ENCODE results near the gene SPTBN2.

The SPTBN2 gene

DNA sequence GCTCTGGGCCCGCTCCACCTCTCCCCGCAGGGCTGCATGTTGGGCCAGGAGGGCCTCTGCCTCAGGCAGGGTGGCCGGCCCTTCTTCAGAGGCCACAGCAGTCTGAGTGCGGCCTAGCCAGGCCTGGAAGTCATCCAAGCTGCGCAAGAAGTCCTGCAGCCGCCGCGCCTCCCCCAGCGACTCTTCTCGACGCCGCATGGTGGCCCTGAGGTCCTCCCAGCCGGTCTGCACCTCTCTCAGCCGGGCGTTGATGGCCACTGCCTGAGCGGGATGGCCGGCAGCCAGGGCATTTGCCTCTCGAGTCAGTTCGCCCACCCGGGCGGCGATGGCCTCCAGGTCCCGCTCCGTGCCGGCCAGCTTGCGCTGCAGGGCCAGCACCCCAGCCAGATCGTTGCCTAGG, 28.3 kb downstream of the SPTBN2 start:
- Mint-ChIP-seq H3K27ac (no peak overlapping the region), H3K9me3 (no peaks in the 10 kb centered on the region), H3K36me3 (ENCODE audit: low read depth) (no peaks in the 10 kb centered on the region), H3K4me3 (no peak overlapping the region), H3K4me1 (ENCODE audit: low read depth) (no peaks in the 10 kb centered on the region), H3K27me3 (ENCODE audit: low read depth) (no peaks in the 10 kb centered on the region)

DNA sequence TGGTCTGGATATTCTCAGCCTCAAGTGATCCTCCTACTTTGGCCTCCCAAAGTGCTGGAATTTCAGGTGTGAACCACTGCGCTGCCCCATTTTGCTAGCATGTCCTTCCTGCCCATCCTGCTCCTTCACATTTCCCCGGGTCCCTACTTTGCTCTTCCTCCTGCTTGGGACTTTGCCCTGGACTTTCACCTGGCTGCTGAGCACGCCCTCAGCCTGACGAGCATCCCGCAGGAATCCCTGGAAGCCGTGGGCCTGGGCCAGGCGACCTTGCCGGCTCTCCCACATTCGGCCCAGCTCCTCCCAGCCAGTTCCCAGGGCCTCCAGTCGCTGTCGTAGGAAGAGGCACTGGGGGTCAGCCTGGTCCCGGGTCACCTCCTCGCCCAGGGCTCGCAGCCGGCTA, 28.7 kb downstream of the SPTBN2 start:
- Mint-ChIP-seq H3K4me1 (ENCODE audit: low read depth) (no peaks in the 10 kb centered on the region), H3K9me3 (no peaks in the 10 kb centered on the region), H3K4me3 (no peak overlapping the region), H3K36me3 (ENCODE audit: low read depth) (no peaks in the 10 kb centered on the region), H3K27ac (no peak overlapping the region), H3K27me3 (ENCODE audit: low read depth) (no peaks in the 10 kb centered on the region)

GRCh38 chr11:66698491-66698890, 30.5 kb downstream of the SPTBN2 start:
- Mint-ChIP-seq H3K9me3 (no peaks in the 10 kb centered on the region), H3K4me1 (ENCODE audit: low read depth) (peaks cover 2% of the 10 kb centered on the region), H3K36me3 (ENCODE audit: low read depth) (no peaks in the 10 kb centered on the region)

DNA sequence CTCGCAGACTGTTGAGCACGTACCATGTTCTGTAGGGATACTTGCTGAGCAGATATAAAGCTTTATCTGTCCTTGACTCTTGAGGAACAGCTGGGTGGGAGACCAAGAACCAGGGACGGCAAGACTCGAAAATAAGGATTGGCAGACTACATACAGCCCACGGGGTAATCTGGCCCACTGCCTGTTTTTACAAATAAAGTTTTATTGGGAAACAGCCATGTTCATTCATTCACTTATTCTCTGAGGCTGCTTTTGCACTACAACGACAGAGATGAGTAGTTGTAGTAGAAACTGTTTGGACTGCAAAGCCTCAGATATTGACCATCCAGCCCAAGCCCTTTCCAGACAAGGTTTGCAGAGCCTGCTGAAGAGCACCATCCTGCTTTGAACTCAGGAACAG, 31.0 kb downstream of the SPTBN2 start:
- H3K27me3 Mint-ChIP-seq (ENCODE audit: low read depth), result no peaks in the 10 kb centered on the region
- no peaks in the 10 kb centered on the region for H3K36me3 Mint-ChIP-seq (ENCODE audit: low read depth)
- H3K9me3 Mint-ChIP-seq, result no peaks in the 10 kb centered on the region
- H3K4me3 Mint-ChIP-seq, result no peak overlapping the region
- no peak overlapping the region for H3K27ac Mint-ChIP-seq
- peaks cover 2% of the 10 kb centered on the region for H3K4me1 Mint-ChIP-seq (ENCODE audit: low read depth)

More at GRCh38 chr11:66698491-66698890, 30.5 kb downstream of the SPTBN2 start:
- Mint-ChIP-seq H3K27ac (no peak overlapping the region), H3K4me3 (no peak overlapping the region), H3K27me3 (ENCODE audit: low read depth) (no peaks in the 10 kb centered on the region)

DNA sequence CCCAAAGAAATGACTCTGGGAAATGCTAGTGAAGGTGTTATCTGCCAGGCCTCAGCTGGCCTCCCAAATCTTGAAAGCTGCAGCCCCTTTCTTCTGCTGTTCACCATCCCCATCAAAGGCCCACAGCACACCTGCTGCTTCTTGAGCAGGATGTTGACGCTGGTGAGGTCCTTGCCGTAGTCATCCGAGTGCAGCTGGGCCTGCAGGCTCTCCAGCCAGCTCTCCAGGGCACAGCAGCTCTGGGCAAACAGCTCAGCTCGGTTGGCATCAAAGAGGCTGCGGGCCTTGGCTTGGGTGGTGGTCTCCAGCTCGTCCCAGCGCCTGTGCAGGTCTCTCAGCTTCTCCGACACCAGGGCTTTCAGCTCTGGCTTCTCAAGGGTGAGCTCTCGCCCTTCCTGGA, 32.9 kb downstream of the SPTBN2 start:
- H3K4me3 Mint-ChIP-seq, result no peak overlapping the region
- H3K27me3 Mint-ChIP-seq (ENCODE audit: low read depth), result no peaks in the 10 kb centered on the region
- peaks cover 2% of the 10 kb centered on the region for H3K4me1 Mint-ChIP-seq (ENCODE audit: low read depth)
- H3K27ac Mint-ChIP-seq, result no peak overlapping the region
- no peaks in the 10 kb centered on the region for H3K36me3 Mint-ChIP-seq (ENCODE audit: low read depth)
- no peaks in the 10 kb centered on the region for H3K9me3 Mint-ChIP-seq

GRCh38 chr11:66694732-66695207, 34.2 kb downstream of the SPTBN2 start:
- Mint-ChIP-seq H3K4me1 (ENCODE audit: low read depth) (peaks cover 2% of the 10 kb centered on the region), H3K36me3 (ENCODE audit: low read depth) (no peaks in the 10 kb centered on the region), H3K27me3 (ENCODE audit: low read depth) (no peaks in the 10 kb centered on the region), H3K27ac (no peak overlapping the region), H3K4me3 (no peak overlapping the region), H3K9me3 (no peaks in the 10 kb centered on the region)

DNA sequence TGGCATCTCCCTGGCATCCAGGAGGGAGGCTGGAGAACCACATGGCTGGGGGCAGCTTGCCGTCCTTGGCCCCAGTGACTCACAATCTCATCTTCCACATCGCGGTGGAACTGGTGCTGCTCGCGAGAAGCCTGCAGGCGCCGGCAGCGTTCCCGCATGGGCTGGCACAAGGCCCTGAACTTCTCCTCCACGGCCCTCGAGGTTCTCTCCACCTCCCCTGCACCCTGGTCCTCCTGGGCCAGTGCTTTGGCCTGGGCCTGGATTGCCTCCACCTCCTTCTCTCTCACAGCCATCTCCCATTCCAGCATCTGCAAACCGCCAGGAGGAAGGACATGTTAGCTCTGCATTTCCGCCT, 35.0 kb downstream of the SPTBN2 start:
- Mint-ChIP-seq H3K4me3 (no peak overlapping the region), H3K9me3 (no peaks in the 10 kb centered on the region), H3K36me3 (ENCODE audit: low read depth) (no peaks in the 10 kb centered on the region), H3K27me3 (ENCODE audit: low read depth) (no peaks in the 10 kb centered on the region), H3K27ac (no peak overlapping the region), H3K4me1 (ENCODE audit: low read depth) (peaks cover 2% of the 10 kb centered on the region)

DNA sequence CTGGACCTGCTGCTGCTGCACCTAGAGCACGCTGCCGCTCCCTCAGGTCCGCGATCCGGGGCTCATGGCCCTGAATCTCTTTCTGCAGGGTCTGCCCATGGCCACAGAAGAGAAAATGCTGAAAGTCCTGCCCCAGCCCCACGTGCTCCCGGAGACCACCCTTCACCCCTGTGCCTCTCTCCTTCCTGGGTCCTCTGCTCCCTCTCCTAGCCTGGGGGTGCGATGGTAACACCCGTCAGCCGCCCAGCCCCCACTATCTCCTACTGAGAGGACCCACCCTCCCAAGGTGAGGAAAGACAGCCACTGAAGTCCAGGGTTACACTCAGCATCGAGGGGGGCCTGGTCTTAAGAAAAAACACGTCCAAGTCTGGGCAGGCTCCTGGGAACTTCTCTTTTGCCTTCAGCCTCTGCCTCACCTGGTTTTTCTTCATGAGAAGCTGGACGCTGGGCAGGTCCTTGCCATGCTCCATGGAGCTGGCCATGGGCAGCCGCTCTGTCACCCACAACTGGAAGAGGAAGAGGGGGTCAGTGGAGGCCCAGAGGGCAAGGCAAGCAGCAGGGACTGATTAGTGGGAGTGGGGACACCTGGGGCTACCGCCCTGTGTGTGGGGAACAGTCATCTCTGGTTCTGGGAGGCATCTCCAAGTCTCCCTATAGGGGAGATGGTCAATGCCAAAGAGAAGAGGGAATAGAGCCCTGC, 35.5 kb downstream of the SPTBN2 start:
- Mint-ChIP-seq H3K27ac (no peak overlapping the region), H3K4me3 (no peak overlapping the region), H3K27me3 (ENCODE audit: low read depth) (no peaks in the 10 kb centered on the region), H3K4me1 (ENCODE audit: low read depth) (peaks cover 2% of the 10 kb centered on the region), H3K9me3 (no peaks in the 10 kb centered on the region), H3K36me3 (ENCODE audit: low read depth) (no peaks in the 10 kb centered on the region)

GRCh38 chr11:66692871-66693331, 36.1 kb downstream of the SPTBN2 start:
- Mint-ChIP-seq H3K4me1 (ENCODE audit: low read depth) (peaks cover 2% of the 10 kb centered on the region), H3K4me3 (no peak overlapping the region), H3K9me3 (no peaks in the 10 kb centered on the region), H3K27ac (no peak overlapping the region), H3K36me3 (ENCODE audit: low read depth) (no peaks in the 10 kb centered on the region), H3K27me3 (ENCODE audit: low read depth) (no peaks in the 10 kb centered on the region)

DNA sequence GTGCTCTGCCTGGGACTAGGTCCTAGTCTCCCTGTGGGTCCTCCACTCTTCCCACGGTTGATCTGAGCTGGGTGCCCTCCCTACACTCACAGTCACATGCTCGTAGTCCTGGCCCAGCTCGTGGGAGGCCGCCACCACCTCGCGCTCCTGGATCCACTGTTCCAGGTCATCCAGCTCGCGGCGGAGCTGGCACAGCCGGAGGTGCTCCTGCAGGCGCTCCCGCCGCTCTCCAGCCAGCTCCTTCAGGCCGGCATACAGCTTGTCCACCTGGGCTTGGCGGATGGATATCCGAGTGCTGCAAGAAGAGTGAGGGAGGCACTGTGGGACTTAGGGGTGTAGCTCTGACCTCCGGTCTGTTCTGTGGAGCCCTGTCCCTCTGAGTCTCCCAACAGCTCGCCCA, 36.6 kb downstream of the SPTBN2 start:
- Mint-ChIP-seq H3K4me1 (ENCODE audit: low read depth) (peaks cover 2% of the 10 kb centered on the region), H3K27me3 (ENCODE audit: low read depth) (no peaks in the 10 kb centered on the region), H3K36me3 (ENCODE audit: low read depth) (no peaks in the 10 kb centered on the region), H3K27ac (no peak overlapping the region), H3K9me3 (no peaks in the 10 kb centered on the region), H3K4me3 (no peak overlapping the region)

GRCh38 chr11:66691311-66691980, 37.6 kb downstream of the SPTBN2 start:
- H3K36me3 Mint-ChIP-seq (ENCODE audit: low read depth), result no peaks in the 10 kb centered on the region
- peaks cover 2% of the 10 kb centered on the region for H3K4me1 Mint-ChIP-seq (ENCODE audit: low read depth)
- H3K27ac Mint-ChIP-seq, result no peak overlapping the region
- no peaks in the 10 kb centered on the region for H3K27me3 Mint-ChIP-seq (ENCODE audit: low read depth)
- no peaks in the 10 kb centered on the region for H3K9me3 Mint-ChIP-seq
- H3K4me3 Mint-ChIP-seq, result no peak overlapping the region

GRCh38 chr11:66689661-66690590, 39.1 kb downstream of the SPTBN2 start:
- no peak overlapping the region for H3K4me3 Mint-ChIP-seq
- H3K9me3 Mint-ChIP-seq, result no peaks in the 10 kb centered on the region
- H3K27ac Mint-ChIP-seq, result no peak overlapping the region
- H3K27me3 Mint-ChIP-seq (ENCODE audit: low read depth), result no peaks in the 10 kb centered on the region
- H3K36me3 Mint-ChIP-seq (ENCODE audit: low read depth), result no peaks in the 10 kb centered on the region
- H3K4me1 Mint-ChIP-seq (ENCODE audit: low read depth), result peaks cover 2% of the 10 kb centered on the region

GRCh38 chr11:66688561-66689534, 40.2 kb downstream of the SPTBN2 start:
- no peaks in the 10 kb centered on the region for H3K36me3 Mint-ChIP-seq (ENCODE audit: low read depth)
- H3K4me3 Mint-ChIP-seq, result no peak overlapping the region
- no peaks in the 10 kb centered on the region for H3K9me3 Mint-ChIP-seq
- H3K4me1 Mint-ChIP-seq (ENCODE audit: low read depth), result no peaks in the 10 kb centered on the region
- H3K27me3 Mint-ChIP-seq (ENCODE audit: low read depth), result no peaks in the 10 kb centered on the region
- H3K27ac Mint-ChIP-seq, result no peak overlapping the region

DNA sequence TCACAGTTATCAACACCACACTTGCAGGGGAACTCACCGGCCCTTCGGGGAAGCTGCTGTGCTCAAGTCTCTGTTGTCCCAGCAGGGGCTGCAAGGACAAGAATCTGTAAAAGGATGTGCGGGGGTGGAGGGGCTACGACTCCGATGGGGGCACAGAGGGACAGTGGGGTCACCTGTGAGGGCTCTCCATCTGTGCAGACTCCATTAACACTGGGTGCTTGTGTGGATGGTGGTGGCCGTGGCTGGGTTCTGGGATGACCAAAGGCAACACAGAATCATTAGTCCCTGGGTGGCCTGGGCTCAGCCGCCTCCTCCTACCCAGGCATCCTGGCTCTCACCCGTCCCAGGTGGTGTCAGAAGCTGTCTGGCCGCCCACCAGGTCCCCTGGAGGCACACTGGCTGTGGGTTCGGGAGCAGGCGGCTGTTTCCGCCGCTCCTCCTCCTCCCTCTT, 41.2 kb downstream of the SPTBN2 start:
- Mint-ChIP-seq H3K4me3 (no peak overlapping the region), H3K9me3 (no peaks in the 10 kb centered on the region)

More for the DNA sequence above, 41.2 kb downstream of the SPTBN2 start:
- Mint-ChIP-seq H3K27me3 (ENCODE audit: low read depth) (no peaks in the 10 kb centered on the region), H3K27ac (no peak overlapping the region), H3K36me3 (ENCODE audit: low read depth) (no peaks in the 10 kb centered on the region), H3K4me1 (ENCODE audit: low read depth) (no peaks in the 10 kb centered on the region)

All from T-helper 1 cell treated with Interleukin-12 subunit alpha and Interleukin-12 subunit beta and Interleukin-4 antibody, amounts not matched to agents 30 μg/mL and 1 μg/mL, for 36 hours (primary cell).